Liver (tissue), 9 donors: Measurements from ENCODE around the gene FOXD2. TPM values are rescaled to one million over a fixed set of nuclear protein-coding genes. Genes with fewer than 3 reads are reported as not detected.

ENCODE experiments used
- DNase-seq: peaks from one replicate; pipeline ENCODE4 v3.0.0-alpha.2; 2017; ENCODE audit warnings: low spot score
- H3K27ac ChIP-seq, 2 donors: one replicate each; pipeline ENCODE4 v1.7.0; 2013; ENCODE audit warnings: inconsistent platforms in 2 of 2, low read length in 2 of 2, control low read depth in 1 of 2, low read depth in 1 of 2, mild to moderate bottlenecking in 1 of 2
- H3K27me3 ChIP-seq, 4 donors: one replicate each; pipeline versions ENCODE4 v1.6.1 to v1.7.0; 2013; ENCODE audit warnings: low read length in 3 of 4, inconsistent platforms in 1 of 4, mild to moderate bottlenecking in 1 of 4, moderate library complexity in 1 of 4; ENCODE audit not compliant: control insufficient read depth in 4 of 4, insufficient read depth in 4 of 4
- H3K36me3 ChIP-seq, 4 donors: one replicate each; pipeline versions ENCODE4 v1.6.1 to v1.7.0; 2013; ENCODE audit warnings: low read length in 3 of 4, mild to moderate bottlenecking in 3 of 4, low read depth in 1 of 4, moderate library complexity in 1 of 4; ENCODE audit not compliant: control insufficient read depth in 4 of 4, insufficient read depth in 3 of 4
- H3K4me1 ChIP-seq, 4 donors: one replicate each; pipeline versions ENCODE4 v1.6.1 to v1.7.0; 2013; ENCODE audit warnings: low read length in 3 of 4, mild to moderate bottlenecking in 3 of 4, moderate library complexity in 1 of 4; ENCODE audit not compliant: control insufficient read depth in 4 of 4, insufficient read depth in 4 of 4
- H3K4me3 ChIP-seq, 3 donors: one replicate each; pipeline versions ENCODE4 v1.6.1 to v1.7.0; 2013; ENCODE audit warnings: low read length in 3 of 3, control low read depth in 1 of 3, low read depth in 1 of 3, mild to moderate bottlenecking in 1 of 3
- H3K9ac ChIP-seq, 2 donors: one replicate each; pipeline ENCODE4 v1.7.0; 2013; ENCODE audit warnings: low read length in 2 of 2, mild to moderate bottlenecking in 2 of 2, moderate library complexity in 2 of 2, control low read depth in 1 of 2, low read depth in 1 of 2
- H3K9me3 ChIP-seq, 4 donors: one replicate each; pipeline versions ENCODE4 v1.6.1 to v1.7.0; 2013; ENCODE audit warnings: low read length in 3 of 4; ENCODE audit not compliant: control insufficient read depth in 4 of 4
- EGR1 ChIP-seq, 2 donors: IDR thresholded peaks; 2 replicates each; pipeline ENCODE4 v1.6.1; 2016 to 2018; ENCODE audit warnings: antibody characterized with exemption in 2 of 2, low read depth in 2 of 2
- FOXA1 ChIP-seq: IDR thresholded peaks from 2 replicates; pipeline ENCODE4 v1.6.1; 2016; ENCODE audit warnings: antibody characterized with exemption
- GABPA ChIP-seq, 2 donors: IDR thresholded peaks in 1 of 2; conservative IDR thresholded peaks in 1 of 2; 2 replicates each; pipeline ENCODE4 v1.6.1; 2016; ENCODE audit warnings: antibody characterized with exemption in 2 of 2, mild to moderate bottlenecking in 1 of 2, moderate library complexity in 1 of 2
- HNF4A ChIP-seq, 2 donors: conservative IDR thresholded peaks; 2 replicates each; pipeline ENCODE4 v1.6.1; 2016; ENCODE audit warnings: antibody characterized with exemption in 2 of 2, mild to moderate bottlenecking in 2 of 2
- HNF4G ChIP-seq: IDR thresholded peaks from 2 replicates; pipeline ENCODE4 v1.6.1; 2016; ENCODE audit warnings: antibody characterized with exemption
- JUND ChIP-seq, 2 donors: IDR thresholded peaks; 2 replicates each; pipeline ENCODE4 v1.6.1; 2016; ENCODE audit warnings: antibody characterized with exemption in 2 of 2
- NR2F2 ChIP-seq: IDR thresholded peaks from 2 replicates; pipeline ENCODE4 v1.6.1; 2016; ENCODE audit warnings: antibody characterized with exemption
- RAD21 ChIP-seq, 2 donors: IDR thresholded peaks; 2 replicates each; pipeline ENCODE4 v1.6.1; 2016; ENCODE audit warnings: antibody characterized with exemption in 2 of 2, mild to moderate bottlenecking in 2 of 2
- RXRA ChIP-seq, 2 donors: IDR thresholded peaks; 2 replicates each; pipeline ENCODE4 v1.6.1; 2017 to 2018; ENCODE audit warnings: antibody characterized with exemption in 2 of 2, mild to moderate bottlenecking in 1 of 2
- SP1 ChIP-seq: IDR thresholded peaks from 2 replicates; pipeline ENCODE4 v1.6.1; 2018; ENCODE audit warnings: antibody characterized with exemption, mild to moderate bottlenecking
- TAF1 ChIP-seq: conservative IDR thresholded peaks from 2 replicates; pipeline ENCODE4 v1.6.1; 2016; ENCODE audit warnings: antibody characterized with exemption, mild to moderate bottlenecking
- YY1 ChIP-seq: IDR thresholded peaks from 2 replicates; pipeline ENCODE4 v1.6.1; 2016; ENCODE audit warnings: antibody characterized with exemption, mild to moderate bottlenecking
- WGBS: extraction: QIAGEN DNeasy Blood & Tissue Kit; methylation state at CpG from one replicate; pipeline ENCODE4 v1.1.7; 2013; 5-methylcytosine and 5-hydroxymethylcytosine counted together
- polyA plus RNA-seq, 2 donors: library from polyadenylated mRNA; stranded (reverse) in 1 of 2; unstranded in 1 of 2; fragments of 200-250 nt in 1 of 2; fragments of >200 nt in 1 of 2; fragmentation: Nextera tagmentation in 1 of 2; extraction: Ambion mirVana in 1 of 2; gene quantifications; one replicate each; pipeline versions ENCODE4 v1.2.1 to v1.2.3, GENCODE V29; 2013 to 2015
- total RNA-seq, 2 donors: library from RNA; depleted of rRNA; stranded (reverse); fragments of >200 nt; gene quantifications; one replicate each; pipeline ENCODE4 v1.2.3, GENCODE V29; 2014
- TF ChIP-seq, protein P1 (sequence below): IDR thresholded peaks from 2 replicates; pipeline ENCODE4 v1.6.1; 2016; ENCODE audit warnings: antibody characterized with exemption
- TF ChIP-seq, protein P2 (sequence below): IDR thresholded peaks from 2 replicates; pipeline ENCODE4 v1.6.1; 2016; ENCODE audit warnings: antibody characterized with exemption, mild to moderate bottlenecking
- TF ChIP-seq, protein P3 (sequence below): IDR thresholded peaks from 2 replicates; pipeline ENCODE4 v1.6.1; 2016; ENCODE audit warnings: antibody characterized with exemption
- TF ChIP-seq, protein P4 (sequence below): IDR thresholded peaks from 2 replicates; pipeline ENCODE4 v1.6.1; 2016; ENCODE audit warnings: antibody characterized with exemption
- TF ChIP-seq, protein P5 (sequence below): fragments of 150-350 bp; IDR thresholded peaks from 2 replicates; pipeline ENCODE4 v1.5.1; 2017; ENCODE audit warnings: improper control_type of control experiment, low read depth, low read length; ENCODE audit not compliant: missing input control
- donor health status: healthy.
- donor health status: healthy.
- donor health status: healthy.
- donor health status: healthy.
- donor health status: healthy.

FOXD2 gene
- total and polyA plus RNA-seq, 4 donors: 0.05 to 0.17 (median 0.08) TPM; not detected in 1

DNA sequence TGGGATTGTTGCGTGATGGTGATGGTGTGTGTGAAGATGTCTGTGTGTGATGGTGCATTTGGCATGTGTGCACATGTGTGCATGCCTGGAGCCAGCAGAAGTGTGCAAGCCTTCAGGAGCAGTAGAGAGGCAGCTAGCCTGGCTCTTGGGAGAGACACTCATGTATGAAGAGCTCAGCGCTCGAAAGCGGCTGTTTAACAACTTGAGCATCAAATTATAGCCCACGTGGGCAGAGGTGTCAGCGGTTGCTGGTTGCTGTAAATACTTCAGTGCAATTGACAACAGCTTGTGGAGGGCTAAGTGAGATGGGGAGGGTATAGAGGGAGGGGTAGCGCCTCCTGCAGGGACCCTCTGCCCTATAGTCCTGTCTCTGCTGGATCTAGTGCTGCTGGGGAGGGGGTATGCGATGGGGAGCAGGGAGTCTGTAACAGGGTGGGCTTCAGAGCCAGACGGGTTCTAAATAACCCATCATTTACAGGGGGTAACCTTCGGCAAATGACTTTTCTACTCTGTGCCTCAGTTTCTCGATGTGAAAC lies 21.5 kb downstream of the FOXD2 start:
- DNase-seq: no peak
- H3K27ac ChIP-seq: no peak overlapping the region
- TF ChIP-seq HNF4G (no peak), TAF1 (no peak), NR2F2 (no peak), FOXA1 (no peak)
- TF ChIP-seq, protein P1, sequence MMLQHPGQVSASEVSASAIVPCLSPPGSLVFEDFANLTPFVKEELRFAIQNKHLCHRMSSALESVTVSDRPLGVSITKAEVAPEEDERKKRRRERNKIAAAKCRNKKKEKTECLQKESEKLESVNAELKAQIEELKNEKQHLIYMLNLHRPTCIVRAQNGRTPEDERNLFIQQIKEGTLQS: no peak
- H3K4me3 ChIP-seq: no peak overlapping the region
- no peaks in the 10 kb centered on the region for H3K4me1 ChIP-seq
- 39% methylated on average over 11 of the region's 11 CpGs for WGBS
- no peaks in the 10 kb centered on the region for H3K9me3 ChIP-seq
- no peaks in the 10 kb centered on the region for H3K36me3 ChIP-seq
- H3K9ac ChIP-seq: no peak overlapping the region
- peaks cover 0 to 4% (median 0%) of the 10 kb centered on the region in 4 donors for H3K27me3 ChIP-seq

DNA sequence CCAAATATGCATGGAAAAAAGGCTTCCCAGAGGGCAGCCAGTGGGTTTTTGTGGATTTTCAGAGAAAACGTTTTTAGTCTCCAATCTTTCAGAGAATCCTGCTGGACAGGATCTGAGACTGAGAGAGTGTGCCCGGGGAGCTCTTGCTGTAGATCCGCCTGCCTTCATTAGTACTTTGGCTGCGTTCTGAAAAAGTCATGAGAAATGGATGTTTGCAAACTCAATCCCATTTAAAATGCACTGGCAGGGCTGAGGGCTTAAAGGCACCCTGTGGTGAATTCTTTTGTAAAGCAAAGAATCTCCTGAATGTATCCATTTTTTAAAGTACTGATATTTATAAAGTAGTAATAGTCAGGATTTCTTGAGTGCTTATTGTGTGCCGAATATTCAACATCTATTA lies 22.2 kb downstream of the FOXD2 start:
- no peak overlapping the region for H3K4me3 ChIP-seq
- 37% methylated on average over 5 of the region's 5 CpGs for WGBS
- no peaks in the 10 kb centered on the region for H3K36me3 ChIP-seq
- no peak for DNase-seq
- no peaks in the 10 kb centered on the region for H3K9me3 ChIP-seq
- no peak for TF ChIP-seq JUND (IDR thresholded peaks at IDR 0.05)
- no peak for TF ChIP-seq GABPA (IDR thresholded peaks at IDR 0.05 in 1 of 2, conservative IDR thresholded peaks at IDR 0.05 in 1 of 2)
- no peak for TF ChIP-seq FOXA1
- no peak for TF ChIP-seq YY1
- TF ChIP-seq, protein P2, sequence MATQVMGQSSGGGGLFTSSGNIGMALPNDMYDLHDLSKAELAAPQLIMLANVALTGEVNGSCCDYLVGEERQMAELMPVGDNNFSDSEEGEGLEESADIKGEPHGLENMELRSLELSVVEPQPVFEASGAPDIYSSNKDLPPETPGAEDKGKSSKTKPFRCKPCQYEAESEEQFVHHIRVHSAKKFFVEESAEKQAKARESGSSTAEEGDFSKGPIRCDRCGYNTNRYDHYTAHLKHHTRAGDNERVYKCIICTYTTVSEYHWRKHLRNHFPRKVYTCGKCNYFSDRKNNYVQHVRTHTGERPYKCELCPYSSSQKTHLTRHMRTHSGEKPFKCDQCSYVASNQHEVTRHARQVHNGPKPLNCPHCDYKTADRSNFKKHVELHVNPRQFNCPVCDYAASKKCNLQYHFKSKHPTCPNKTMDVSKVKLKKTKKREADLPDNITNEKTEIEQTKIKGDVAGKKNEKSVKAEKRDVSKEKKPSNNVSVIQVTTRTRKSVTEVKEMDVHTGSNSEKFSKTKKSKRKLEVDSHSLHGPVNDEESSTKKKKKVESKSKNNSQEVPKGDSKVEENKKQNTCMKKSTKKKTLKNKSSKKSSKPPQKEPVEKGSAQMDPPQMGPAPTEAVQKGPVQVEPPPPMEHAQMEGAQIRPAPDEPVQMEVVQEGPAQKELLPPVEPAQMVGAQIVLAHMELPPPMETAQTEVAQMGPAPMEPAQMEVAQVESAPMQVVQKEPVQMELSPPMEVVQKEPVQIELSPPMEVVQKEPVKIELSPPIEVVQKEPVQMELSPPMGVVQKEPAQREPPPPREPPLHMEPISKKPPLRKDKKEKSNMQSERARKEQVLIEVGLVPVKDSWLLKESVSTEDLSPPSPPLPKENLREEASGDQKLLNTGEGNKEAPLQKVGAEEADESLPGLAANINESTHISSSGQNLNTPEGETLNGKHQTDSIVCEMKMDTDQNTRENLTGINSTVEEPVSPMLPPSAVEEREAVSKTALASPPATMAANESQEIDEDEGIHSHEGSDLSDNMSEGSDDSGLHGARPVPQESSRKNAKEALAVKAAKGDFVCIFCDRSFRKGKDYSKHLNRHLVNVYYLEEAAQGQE: no peak
- TF ChIP-seq SP1: no peak
- TF ChIP-seq RXRA (IDR thresholded peaks at IDR 0.05): no peak
- TF ChIP-seq HNF4A (conservative IDR thresholded peaks at IDR 0.05): no peak
- no peak overlapping the region for H3K27ac ChIP-seq
- H3K27me3 ChIP-seq: peaks cover 0 to 4% (median 0%) of the 10 kb centered on the region in 4 donors
- H3K4me1 ChIP-seq: no peaks in the 10 kb centered on the region
- no peak overlapping the region for H3K9ac ChIP-seq

DNA sequence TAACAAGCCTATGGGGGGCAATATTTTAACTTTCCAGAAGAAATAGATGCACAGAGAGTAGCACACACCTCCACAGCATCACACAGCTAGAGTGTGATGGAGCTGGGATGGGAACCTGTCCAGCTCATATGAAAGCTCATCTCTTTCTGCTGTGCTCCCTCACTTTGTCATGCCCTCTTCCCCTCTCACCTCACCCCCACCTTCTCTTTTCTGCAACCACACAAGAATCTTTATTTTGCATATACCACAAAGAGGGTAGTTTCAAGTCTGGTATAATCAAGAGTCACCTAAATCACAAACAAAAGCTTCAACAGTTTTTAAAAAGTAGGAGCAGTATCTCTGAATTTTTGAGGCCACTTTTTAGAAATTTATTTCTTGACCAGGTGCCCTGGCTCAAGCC lies 22.6 kb downstream of the FOXD2 start:
- no peaks in the 10 kb centered on the region for H3K4me1 ChIP-seq
- H3K9me3 ChIP-seq: no peaks in the 10 kb centered on the region
- DNase-seq: no peak
- no peaks in the 10 kb centered on the region for H3K36me3 ChIP-seq
- H3K27me3 ChIP-seq: peaks cover 0 to 4% (median 0%) of the 10 kb centered on the region in 4 donors
- no peak overlapping the region for H3K4me3 ChIP-seq
- H3K9ac ChIP-seq: no peak overlapping the region
- no peak overlapping the region for H3K27ac ChIP-seq
- TF ChIP-seq TAF1: no peak
- TF ChIP-seq RAD21 (IDR thresholded peaks at IDR 0.05): no peak
- TF ChIP-seq, protein P2: no peak
- TF ChIP-seq, protein P3, sequence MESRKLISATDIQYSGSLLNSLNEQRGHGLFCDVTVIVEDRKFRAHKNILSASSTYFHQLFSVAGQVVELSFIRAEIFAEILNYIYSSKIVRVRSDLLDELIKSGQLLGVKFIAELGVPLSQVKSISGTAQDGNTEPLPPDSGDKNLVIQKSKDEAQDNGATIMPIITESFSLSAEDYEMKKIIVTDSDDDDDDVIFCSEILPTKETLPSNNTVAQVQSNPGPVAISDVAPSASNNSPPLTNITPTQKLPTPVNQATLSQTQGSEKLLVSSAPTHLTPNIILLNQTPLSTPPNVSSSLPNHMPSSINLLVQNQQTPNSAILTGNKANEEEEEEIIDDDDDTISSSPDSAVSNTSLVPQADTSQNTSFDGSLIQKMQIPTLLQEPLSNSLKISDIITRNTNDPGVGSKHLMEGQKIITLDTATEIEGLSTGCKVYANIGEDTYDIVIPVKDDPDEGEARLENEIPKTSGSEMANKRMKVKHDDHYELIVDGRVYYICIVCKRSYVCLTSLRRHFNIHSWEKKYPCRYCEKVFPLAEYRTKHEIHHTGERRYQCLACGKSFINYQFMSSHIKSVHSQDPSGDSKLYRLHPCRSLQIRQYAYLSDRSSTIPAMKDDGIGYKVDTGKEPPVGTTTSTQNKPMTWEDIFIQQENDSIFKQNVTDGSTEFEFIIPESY: no peak
- no peak for TF ChIP-seq FOXA1
- no peak for TF ChIP-seq HNF4G
- TF ChIP-seq, protein P4, sequence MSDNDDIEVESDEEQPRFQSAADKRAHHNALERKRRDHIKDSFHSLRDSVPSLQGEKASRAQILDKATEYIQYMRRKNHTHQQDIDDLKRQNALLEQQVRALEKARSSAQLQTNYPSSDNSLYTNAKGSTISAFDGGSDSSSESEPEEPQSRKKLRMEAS: no peak
- TF ChIP-seq EGR1 (IDR thresholded peaks at IDR 0.05; ENCODE audit: low read depth in 2 of 2): no peak
- TF ChIP-seq, protein P5, sequence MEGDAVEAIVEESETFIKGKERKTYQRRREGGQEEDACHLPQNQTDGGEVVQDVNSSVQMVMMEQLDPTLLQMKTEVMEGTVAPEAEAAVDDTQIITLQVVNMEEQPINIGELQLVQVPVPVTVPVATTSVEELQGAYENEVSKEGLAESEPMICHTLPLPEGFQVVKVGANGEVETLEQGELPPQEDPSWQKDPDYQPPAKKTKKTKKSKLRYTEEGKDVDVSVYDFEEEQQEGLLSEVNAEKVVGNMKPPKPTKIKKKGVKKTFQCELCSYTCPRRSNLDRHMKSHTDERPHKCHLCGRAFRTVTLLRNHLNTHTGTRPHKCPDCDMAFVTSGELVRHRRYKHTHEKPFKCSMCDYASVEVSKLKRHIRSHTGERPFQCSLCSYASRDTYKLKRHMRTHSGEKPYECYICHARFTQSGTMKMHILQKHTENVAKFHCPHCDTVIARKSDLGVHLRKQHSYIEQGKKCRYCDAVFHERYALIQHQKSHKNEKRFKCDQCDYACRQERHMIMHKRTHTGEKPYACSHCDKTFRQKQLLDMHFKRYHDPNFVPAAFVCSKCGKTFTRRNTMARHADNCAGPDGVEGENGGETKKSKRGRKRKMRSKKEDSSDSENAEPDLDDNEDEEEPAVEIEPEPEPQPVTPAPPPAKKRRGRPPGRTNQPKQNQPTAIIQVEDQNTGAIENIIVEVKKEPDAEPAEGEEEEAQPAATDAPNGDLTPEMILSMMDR: no peak
